HEK293 (cell line): ENCODE results near the gene IL3.

ENCODE experiments used
- CTCF ChIA-PET: fragments of 350-600 bp; formaldehyde crosslinking; extraction: SDS; loops from one replicate; lab custom pipeline; 2021; ENCODE audit warnings: antibody characterized with exemption; lab: Yijun Ruan, JAX
- POLR2A ChIA-PET: fragments of 300-600 bp; formaldehyde crosslinking; extraction: SDS; loops from one replicate; lab custom pipeline; 2020; ENCODE audit warnings: antibody characterized with exemption, inconsistent platforms; lab: Yijun Ruan, JAX
- H3K27ac ChIP-seq: fragments of 200-500 bp; sonication (Bioruptor generic); 2 replicates; pipeline ENCODE4 v1.5.1; 2014; ENCODE audit warnings: low read depth, low read length, control low read depth, inconsistent platforms; ENCODE audit errors: extremely low read depth
- H3K36me3 ChIP-seq, 2 experiments: fragments of 200-500 bp in 1 of 2; sonication (Bioruptor generic) in 1 of 2; 1 replicate in 1 of 2; 2 replicates in 1 of 2; pipeline ENCODE4 v1.5.1; 2014 to 2017; ENCODE audit warnings: inconsistent platforms in 2 of 2, low read length in 2 of 2; ENCODE audit not compliant: control insufficient read depth in 2 of 2, insufficient read depth in 1 of 2
- H3K4me1 ChIP-seq: fragments of 200-500 bp; sonication (Bioruptor generic); 2 replicates; pipeline ENCODE4 v1.5.1; 2014; ENCODE audit warnings: mild to moderate bottlenecking, low read length, inconsistent platforms; ENCODE audit not compliant: control insufficient read depth, insufficient read depth
- H3K4me3 ChIP-seq: 2 replicates; pipeline ENCODE4 v1.5.1; 2011; ENCODE audit warnings: low read depth, mild to moderate bottlenecking, control low read depth, low read length, moderate library complexity
- H3K9me3 ChIP-seq: fragments of 200-500 bp; sonication (Bioruptor generic); 2 replicates; pipeline ENCODE4 v1.5.1; 2014; ENCODE audit warnings: low read depth, low read length, inconsistent platforms; ENCODE audit not compliant: control insufficient read depth, insufficient read depth
- GFI1B ChIP-seq: fragments of 450-650 bp; formaldehyde crosslinking; IDR thresholded peaks from 2 replicates; pipeline ENCODE4 v1.5.1; 2016; ENCODE audit warnings: missing biosample characterization, missing genetic modification characterization
- GLI4 ChIP-seq: fragments of 450-650 bp; formaldehyde crosslinking; IDR thresholded peaks from 2 replicates; pipeline ENCODE4 v1.5.1; 2016; ENCODE audit warnings: missing biosample characterization, missing genetic modification characterization
- MZF1 ChIP-seq: fragments of 450-650 bp; formaldehyde crosslinking; IDR thresholded peaks from 2 replicates; pipeline ENCODE4 v1.5.1; 2017; ENCODE audit warnings: missing biosample characterization, missing genetic modification characterization, borderline replicate concordance
- OVOL3 ChIP-seq: fragments of 450-650 bp; formaldehyde crosslinking; IDR thresholded peaks from 2 replicates; pipeline ENCODE4 v1.5.1; 2016; ENCODE audit warnings: missing biosample characterization, missing genetic modification characterization
- ZBTB48 ChIP-seq: fragments of 450-650 bp; formaldehyde crosslinking; IDR thresholded peaks from 2 replicates; pipeline ENCODE4 v1.5.1; 2016; ENCODE audit warnings: missing biosample characterization, missing genetic modification characterization
- ZEB2 ChIP-seq: fragments of 450-650 bp; formaldehyde crosslinking; IDR thresholded peaks from 2 replicates; pipeline ENCODE4 v1.5.1; 2016; ENCODE audit warnings: missing biosample characterization, missing genetic modification characterization
- ZFHX2 ChIP-seq: fragments of 450-650 bp; formaldehyde crosslinking; conservative IDR thresholded peaks from 2 replicates; pipeline ENCODE4 v1.5.1; 2016; ENCODE audit warnings: missing biosample characterization, missing genetic modification characterization
- ZNF146 ChIP-seq: fragments of 450-650 bp; formaldehyde crosslinking; IDR thresholded peaks from 2 replicates; pipeline ENCODE4 v1.5.1; 2016; ENCODE audit warnings: missing biosample characterization, missing genetic modification characterization
- ZNF214 ChIP-seq: fragments of 450-650 bp; formaldehyde crosslinking; IDR thresholded peaks from 2 replicates; pipeline ENCODE4 v1.5.1; 2017; ENCODE audit warnings: missing biosample characterization, mild to moderate bottlenecking, missing genetic modification characterization, borderline replicate concordance
- ZNF24 ChIP-seq: fragments of 450-650 bp; formaldehyde crosslinking; IDR thresholded peaks from 2 replicates; pipeline ENCODE4 v1.5.1; 2016; ENCODE audit warnings: missing biosample characterization, missing genetic modification characterization
- ZNF302 ChIP-seq: fragments of 450-650 bp; formaldehyde crosslinking; IDR thresholded peaks from 2 replicates; pipeline ENCODE4 v1.5.1; 2016; ENCODE audit warnings: missing biosample characterization, missing genetic modification characterization, low read depth
- ZNF366 ChIP-seq: fragments of 450-650 bp; formaldehyde crosslinking; conservative IDR thresholded peaks from 2 replicates; pipeline ENCODE4 v1.5.1; 2016; ENCODE audit warnings: missing biosample characterization, missing genetic modification characterization
- ZNF423 ChIP-seq: fragments of 450-650 bp; formaldehyde crosslinking; IDR thresholded peaks from 2 replicates; pipeline ENCODE4 v1.5.1; 2016; ENCODE audit warnings: missing biosample characterization, missing genetic modification characterization
- ZNF510 ChIP-seq: fragments of 450-650 bp; formaldehyde crosslinking; IDR thresholded peaks from 2 replicates; pipeline ENCODE4 v1.5.1; 2018; ENCODE audit warnings: mild to moderate bottlenecking, missing genetic modification characterization, missing biosample characterization; ENCODE audit not compliant: insufficient replicate concordance
- ZNF529 ChIP-seq: fragments of 450-650 bp; formaldehyde crosslinking; IDR thresholded peaks from 2 replicates; pipeline ENCODE4 v1.5.1; 2017; ENCODE audit warnings: missing genetic modification characterization, missing biosample characterization; ENCODE audit not compliant: insufficient replicate concordance
- ZNF585B ChIP-seq: fragments of 450-650 bp; formaldehyde crosslinking; IDR thresholded peaks from 2 replicates; pipeline ENCODE4 v1.5.1; 2016; ENCODE audit warnings: missing biosample characterization, missing genetic modification characterization
- ZNF596 ChIP-seq: fragments of 450-650 bp; IDR thresholded peaks from 2 replicates; pipeline ENCODE4 v1.5.0; 2018; ENCODE audit warnings: missing biosample characterization, mild to moderate bottlenecking, missing genetic modification characterization, moderate library complexity
- ZNF677 ChIP-seq: fragments of 450-650 bp; IDR thresholded peaks from 2 replicates; pipeline ENCODE4 v1.5.0; 2018; ENCODE audit warnings: missing biosample characterization, mild to moderate bottlenecking, missing genetic modification characterization, moderate library complexity
- ZNF701 ChIP-seq: fragments of 450-650 bp; formaldehyde crosslinking; IDR thresholded peaks from 2 replicates; pipeline ENCODE4 v1.5.1; 2016; ENCODE audit warnings: missing biosample characterization, missing genetic modification characterization
- ZNF747 ChIP-seq: fragments of 450-650 bp; formaldehyde crosslinking; IDR thresholded peaks from 2 replicates; pipeline ENCODE4 v1.5.1; 2016; ENCODE audit warnings: missing biosample characterization, missing genetic modification characterization
- ZNF777 ChIP-seq: fragments of 450-650 bp; formaldehyde crosslinking; IDR thresholded peaks from 2 replicates; pipeline ENCODE4 v1.5.1; 2017; ENCODE audit warnings: missing biosample characterization, missing genetic modification characterization, borderline replicate concordance
- TF ChIP-seq, protein P1 (sequence below): fragments of 450-650 bp; formaldehyde crosslinking; IDR thresholded peaks from 2 replicates; pipeline ENCODE4 v1.5.1; 2016; ENCODE audit warnings: missing biosample characterization, missing genetic modification characterization, borderline replicate concordance
- TF ChIP-seq, protein P2 (sequence below): fragments of 450-650 bp; formaldehyde crosslinking; optimal IDR thresholded peaks from 2 replicates; pipeline ENCODE3; 2016; ENCODE audit warnings: missing biosample characterization, mild to moderate bottlenecking, missing genetic modification characterization
- TF ChIP-seq, protein P3 (sequence below): fragments of 450-650 bp; formaldehyde crosslinking; IDR thresholded peaks from 2 replicates; pipeline ENCODE4 v1.5.1; 2016; ENCODE audit warnings: missing biosample characterization, missing genetic modification characterization
- TF ChIP-seq, protein P4 (sequence below): fragments of 450-650 bp; formaldehyde crosslinking; IDR thresholded peaks from 2 replicates; pipeline ENCODE4; 2016; ENCODE audit warnings: missing biosample characterization, missing genetic modification characterization

The IL3 gene

DNA sequence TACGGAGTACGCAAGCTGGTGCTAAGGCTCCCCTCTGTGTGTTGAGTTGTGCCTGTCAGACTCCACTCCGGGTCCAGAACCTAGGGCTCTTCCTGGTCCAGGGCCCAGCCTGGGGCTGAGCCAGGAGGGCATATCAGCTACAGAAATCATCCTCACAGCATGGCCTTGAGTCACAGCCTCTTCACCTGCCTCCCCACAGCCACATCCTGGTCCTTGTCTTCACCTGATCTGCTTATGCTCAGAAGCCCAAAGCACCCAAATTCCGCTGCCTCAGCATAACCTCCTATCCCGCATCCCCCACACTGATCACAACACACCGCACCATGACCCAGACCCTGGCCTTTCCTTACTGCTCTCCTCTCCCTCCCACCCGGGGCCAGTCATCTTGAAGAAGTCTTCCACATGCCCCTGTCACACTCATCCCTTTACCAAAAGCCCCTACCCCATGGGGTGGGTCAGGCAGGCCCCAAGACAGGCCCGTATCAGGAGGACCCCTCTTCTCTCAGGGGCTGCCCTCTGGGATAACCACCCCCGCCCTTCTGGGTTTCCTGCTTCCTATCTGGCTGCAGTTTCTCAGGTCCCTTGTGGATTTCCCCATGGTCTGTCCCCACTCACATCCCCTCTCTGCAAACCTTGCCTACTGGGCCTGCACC is 1.3 kb upstream of the IL3 start:
- POLR2A ChIA-PET, result no interaction called here
- no peaks in the 10 kb centered on the region for H3K9me3 ChIP-seq
- no peaks in the 10 kb centered on the region for H3K36me3 ChIP-seq
- no peak overlapping the region for H3K27ac ChIP-seq
- TF ChIP-seq ZNF366 (tag by site-specific recombination), result no peak
- TF ChIP-seq, protein P1, sequence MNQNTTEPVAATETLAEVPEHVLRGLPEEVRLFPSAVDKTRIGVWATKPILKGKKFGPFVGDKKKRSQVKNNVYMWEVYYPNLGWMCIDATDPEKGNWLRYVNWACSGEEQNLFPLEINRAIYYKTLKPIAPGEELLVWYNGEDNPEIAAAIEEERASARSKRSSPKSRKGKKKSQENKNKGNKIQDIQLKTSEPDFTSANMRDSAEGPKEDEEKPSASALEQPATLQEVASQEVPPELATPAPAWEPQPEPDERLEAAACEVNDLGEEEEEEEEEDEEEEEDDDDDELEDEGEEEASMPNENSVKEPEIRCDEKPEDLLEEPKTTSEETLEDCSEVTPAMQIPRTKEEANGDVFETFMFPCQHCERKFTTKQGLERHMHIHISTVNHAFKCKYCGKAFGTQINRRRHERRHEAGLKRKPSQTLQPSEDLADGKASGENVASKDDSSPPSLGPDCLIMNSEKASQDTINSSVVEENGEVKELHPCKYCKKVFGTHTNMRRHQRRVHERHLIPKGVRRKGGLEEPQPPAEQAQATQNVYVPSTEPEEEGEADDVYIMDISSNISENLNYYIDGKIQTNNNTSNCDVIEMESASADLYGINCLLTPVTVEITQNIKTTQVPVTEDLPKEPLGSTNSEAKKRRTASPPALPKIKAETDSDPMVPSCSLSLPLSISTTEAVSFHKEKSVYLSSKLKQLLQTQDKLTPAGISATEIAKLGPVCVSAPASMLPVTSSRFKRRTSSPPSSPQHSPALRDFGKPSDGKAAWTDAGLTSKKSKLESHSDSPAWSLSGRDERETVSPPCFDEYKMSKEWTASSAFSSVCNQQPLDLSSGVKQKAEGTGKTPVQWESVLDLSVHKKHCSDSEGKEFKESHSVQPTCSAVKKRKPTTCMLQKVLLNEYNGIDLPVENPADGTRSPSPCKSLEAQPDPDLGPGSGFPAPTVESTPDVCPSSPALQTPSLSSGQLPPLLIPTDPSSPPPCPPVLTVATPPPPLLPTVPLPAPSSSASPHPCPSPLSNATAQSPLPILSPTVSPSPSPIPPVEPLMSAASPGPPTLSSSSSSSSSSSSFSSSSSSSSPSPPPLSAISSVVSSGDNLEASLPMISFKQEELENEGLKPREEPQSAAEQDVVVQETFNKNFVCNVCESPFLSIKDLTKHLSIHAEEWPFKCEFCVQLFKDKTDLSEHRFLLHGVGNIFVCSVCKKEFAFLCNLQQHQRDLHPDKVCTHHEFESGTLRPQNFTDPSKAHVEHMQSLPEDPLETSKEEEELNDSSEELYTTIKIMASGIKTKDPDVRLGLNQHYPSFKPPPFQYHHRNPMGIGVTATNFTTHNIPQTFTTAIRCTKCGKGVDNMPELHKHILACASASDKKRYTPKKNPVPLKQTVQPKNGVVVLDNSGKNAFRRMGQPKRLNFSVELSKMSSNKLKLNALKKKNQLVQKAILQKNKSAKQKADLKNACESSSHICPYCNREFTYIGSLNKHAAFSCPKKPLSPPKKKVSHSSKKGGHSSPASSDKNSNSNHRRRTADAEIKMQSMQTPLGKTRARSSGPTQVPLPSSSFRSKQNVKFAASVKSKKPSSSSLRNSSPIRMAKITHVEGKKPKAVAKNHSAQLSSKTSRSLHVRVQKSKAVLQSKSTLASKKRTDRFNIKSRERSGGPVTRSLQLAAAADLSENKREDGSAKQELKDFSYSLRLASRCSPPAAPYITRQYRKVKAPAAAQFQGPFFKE (tag by site-specific recombination), result no peak
- TF ChIP-seq GLI4 (tag by site-specific recombination), result no peak
- TF ChIP-seq ZNF596, result no peak
- TF ChIP-seq ZFHX2 (tag by site-specific recombination), result no peak
- TF ChIP-seq ZNF146, result no peak
- no peak for TF ChIP-seq ZNF214 (tag by site-specific recombination)
- no peak for TF ChIP-seq ZNF24 (tag by site-specific recombination)
- no peak for TF ChIP-seq ZNF302 (tag by site-specific recombination)
- no peak for TF ChIP-seq MZF1 (tag by site-specific recombination)
- TF ChIP-seq ZNF423 (tag by site-specific recombination), result no peak
- no peak for TF ChIP-seq GFI1B
- TF ChIP-seq, protein P2, sequence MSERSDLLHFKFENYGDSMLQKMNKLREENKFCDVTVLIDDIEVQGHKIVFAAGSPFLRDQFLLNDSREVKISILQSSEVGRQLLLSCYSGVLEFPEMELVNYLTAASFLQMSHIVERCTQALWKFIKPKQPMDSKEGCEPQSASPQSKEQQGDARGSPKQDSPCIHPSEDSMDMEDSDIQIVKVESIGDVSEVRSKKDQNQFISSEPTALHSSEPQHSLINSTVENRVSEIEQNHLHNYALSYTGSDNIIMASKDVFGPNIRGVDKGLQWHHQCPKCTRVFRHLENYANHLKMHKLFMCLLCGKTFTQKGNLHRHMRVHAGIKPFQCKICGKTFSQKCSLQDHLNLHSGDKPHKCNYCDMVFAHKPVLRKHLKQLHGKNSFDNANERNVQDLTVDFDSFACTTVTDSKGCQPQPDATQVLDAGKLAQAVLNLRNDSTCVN (tag by site-specific recombination), result no peak
- TF ChIP-seq ZNF677 (tag by site-specific recombination), result no peak
- H3K4me3 ChIP-seq, result no peak overlapping the region
- CTCF ChIA-PET, result interaction anchor here (0.8 to 1.3 kb wide), 3 partner anchors 51 to 636 kb away, joined by 3 read pairs; no protein-coding TSS in a partner anchor
- no peaks in the 10 kb centered on the region for H3K4me1 ChIP-seq

DNA sequence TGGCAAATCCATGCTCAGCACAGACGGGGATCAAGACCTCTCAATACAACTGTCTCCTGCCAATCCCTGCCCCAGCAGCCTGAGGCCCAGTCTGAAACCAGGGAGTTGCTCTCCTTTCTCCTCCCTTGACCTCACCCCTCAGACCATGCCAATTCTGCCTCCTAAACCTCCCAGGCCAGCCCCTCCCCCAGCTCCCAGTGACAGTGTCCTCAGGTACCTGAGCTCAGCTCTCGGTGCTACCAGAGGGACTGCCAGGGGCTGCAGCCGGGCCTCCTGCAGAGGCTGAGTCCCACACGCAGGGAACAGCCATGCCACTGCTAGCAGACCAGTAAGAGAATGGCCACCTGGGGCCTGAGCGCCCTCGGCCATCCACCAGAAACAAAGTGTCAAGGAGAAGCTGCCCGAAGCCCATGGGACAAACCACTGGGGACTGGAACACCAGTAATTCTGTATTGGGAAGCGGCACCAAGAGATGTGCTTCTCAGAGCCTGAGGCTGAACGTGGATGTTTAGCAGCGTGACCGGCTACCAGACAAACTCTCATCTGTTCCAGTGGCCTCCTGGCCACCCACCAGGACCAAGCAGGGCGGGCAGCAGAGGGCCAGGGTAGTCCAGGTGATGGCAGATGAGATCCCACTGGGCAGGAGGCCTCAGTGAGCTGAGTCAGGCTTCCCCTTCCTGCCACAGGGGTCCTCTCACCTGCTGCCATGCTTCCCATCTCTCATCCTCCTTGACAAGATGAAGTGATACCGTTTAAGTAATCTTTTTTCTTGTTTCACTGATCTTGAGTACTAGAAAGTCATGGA is 557 bp upstream of the IL3 start:
- CTCF ChIA-PET, result interaction anchor here (1.0 kb wide), 1 partner anchor 249 kb away, joined by 3 read pairs; no protein-coding TSS in a partner anchor
- H3K4me3 ChIP-seq, result no peak overlapping the region
- H3K27ac ChIP-seq, result no peak overlapping the region
- H3K9me3 ChIP-seq, result no peaks in the 10 kb centered on the region
- POLR2A ChIA-PET, result no interaction called here
- H3K36me3 ChIP-seq, result no peaks in the 10 kb centered on the region
- H3K4me1 ChIP-seq, result no peaks in the 10 kb centered on the region
- TF ChIP-seq ZNF585B (no peak), ZNF777 (tag by site-specific recombination) (no peak), ZBTB48 (no peak), ZNF677 (tag by site-specific recombination) (no peak), ZNF510 (tag by site-specific recombination) (no peak), ZFHX2 (tag by site-specific recombination) (no peak), ZNF747 (tag by site-specific recombination) (no peak), ZNF701 (tag by site-specific recombination) (no peak), ZNF529 (tag by site-specific recombination) (no peak), OVOL3 (no peak), ZEB2 (tag by site-specific recombination) (no peak)
- TF ChIP-seq, protein P3, sequence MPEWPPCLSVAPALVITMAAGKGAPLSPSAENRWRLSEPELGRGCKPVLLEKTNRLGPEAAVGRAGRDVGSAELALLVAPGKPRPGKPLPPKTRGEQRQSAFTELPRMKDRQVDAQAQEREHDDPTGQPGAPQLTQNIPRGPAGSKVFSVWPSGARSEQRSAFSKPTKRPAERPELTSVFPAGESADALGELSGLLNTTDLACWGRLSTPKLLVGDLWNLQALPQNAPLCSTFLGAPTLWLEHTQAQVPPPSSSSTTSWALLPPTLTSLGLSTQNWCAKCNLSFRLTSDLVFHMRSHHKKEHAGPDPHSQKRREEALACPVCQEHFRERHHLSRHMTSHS (tag by site-specific recombination), result no peak
- TF ChIP-seq, protein P4, sequence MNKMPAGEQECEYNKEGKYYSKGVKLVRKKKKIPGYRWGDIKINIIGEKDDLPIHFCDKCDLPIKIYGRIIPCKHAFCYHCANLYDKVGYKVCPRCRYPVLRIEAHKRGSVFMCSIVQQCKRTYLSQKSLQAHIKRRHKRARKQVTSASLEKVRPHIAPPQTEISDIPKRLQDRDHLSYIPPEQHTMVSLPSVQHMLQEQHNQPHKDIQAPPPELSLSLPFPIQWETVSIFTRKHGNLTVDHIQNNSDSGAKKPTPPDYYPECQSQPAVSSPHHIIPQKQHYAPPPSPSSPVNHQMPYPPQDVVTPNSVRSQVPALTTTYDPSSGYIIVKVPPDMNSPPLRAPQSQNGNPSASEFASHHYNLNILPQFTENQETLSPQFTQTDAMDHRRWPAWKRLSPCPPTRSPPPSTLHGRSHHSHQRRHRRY (tag by site-specific recombination), result no peak
